Activated CD4-positive, alpha-beta T cell treated with anti-CD3 and anti-CD28 coated beads, Interleukin-2, amount 10 ng/mL, durations not matched to agents 7 days and 5 days (primary cell): ENCODE data around the gene EIF2B5. TPM values are rescaled to one million over a fixed set of nuclear protein-coding genes. Genes with fewer than 3 reads are reported as not detected.
"Not testable (repeated sequence)": the region's sequence is repeated elsewhere in the genome, so short reads cannot be mapped to it uniquely, and the experiment has no call there.

ENCODE experiments used
- CTCF ChIA-PET: fragments of 350-600 bp; sonication (Branson Sonifier 250); formaldehyde crosslinking; loops from one replicate; lab custom pipeline; 2021; ENCODE audit warnings: antibody characterized with exemption; lab: Charles Lee
- POLR2A ChIA-PET: fragments of 350-600 bp; sonication (Branson Sonifier 250); formaldehyde crosslinking; loops from one replicate; lab custom pipeline; 2021; ENCODE audit warnings: antibody characterized with exemption; lab: Charles Lee
- DNase-seq: peaks from one replicate; pipeline ENCODE4 v3.0.0-alpha.2; 2020
- H3K27ac Mint-ChIP-seq: one replicate; pipeline ENCODE4 v1.8.0; 2021; ENCODE audit warnings: mild to moderate bottlenecking, moderate library complexity, mixed read lengths
- H3K27me3 Mint-ChIP-seq: one replicate; pipeline ENCODE4 v1.8.0; 2021; ENCODE audit warnings: mixed read lengths
- H3K36me3 Mint-ChIP-seq: one replicate; pipeline ENCODE4 v1.8.0; 2021; ENCODE audit warnings: low read depth, mixed read lengths
- H3K4me1 Mint-ChIP-seq: one replicate; pipeline ENCODE4 v1.8.0; 2021; ENCODE audit warnings: mixed read lengths
- H3K4me3 Mint-ChIP-seq: one replicate; pipeline ENCODE4 v1.8.0; 2021; ENCODE audit warnings: mild to moderate bottlenecking, moderate library complexity, mixed read lengths
- H3K9me3 Mint-ChIP-seq: one replicate; pipeline ENCODE4 v1.8.0; 2021; ENCODE audit warnings: mixed read lengths
- total RNA-seq, 2 experiments: library from RNA; stranded (reverse); gene quantifications; one replicate each; pipeline ENCODE4 v1.2.3, GENCODE V29; 2021

EIF2B5 gene
- total RNA-seq, 2 experiments from 2014 or later: 53.0 to 60.0 TPM

DNA sequence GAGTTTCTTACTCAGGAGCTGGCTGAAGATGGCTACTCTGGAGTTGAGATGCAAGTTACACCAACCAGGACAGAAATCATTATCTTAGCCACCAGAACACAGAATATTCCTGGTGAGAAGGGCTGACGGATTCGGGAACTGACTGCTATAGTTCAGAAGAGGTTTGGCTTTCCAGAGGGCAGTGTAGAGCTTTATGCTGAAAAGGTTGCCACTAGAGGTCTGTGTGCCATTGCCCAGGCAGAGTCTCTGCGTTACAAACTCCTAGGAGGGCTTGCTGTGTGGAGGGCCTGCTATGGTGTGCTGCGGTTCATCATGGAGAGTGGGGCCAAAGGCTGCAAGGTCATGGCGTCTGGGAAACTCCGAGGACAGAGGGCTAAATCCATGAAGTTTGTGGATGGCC, 14.6 kb downstream of the EIF2B5 start:
- H3K36me3 Mint-ChIP-seq: peaks cover 10% of the 10 kb centered on the region
- H3K27me3 Mint-ChIP-seq, DNase-seq, H3K9me3 Mint-ChIP-seq, H3K4me3 Mint-ChIP-seq, H3K4me1 Mint-ChIP-seq, H3K27ac Mint-ChIP-seq, POLR2A ChIA-PET: not testable (repeated sequence)
- CTCF ChIA-PET: interaction anchor here (0.8 kb wide), 1 partner anchor 83 kb away, joined by 4 read pairs; no protein-coding TSS in a partner anchor

DNA sequence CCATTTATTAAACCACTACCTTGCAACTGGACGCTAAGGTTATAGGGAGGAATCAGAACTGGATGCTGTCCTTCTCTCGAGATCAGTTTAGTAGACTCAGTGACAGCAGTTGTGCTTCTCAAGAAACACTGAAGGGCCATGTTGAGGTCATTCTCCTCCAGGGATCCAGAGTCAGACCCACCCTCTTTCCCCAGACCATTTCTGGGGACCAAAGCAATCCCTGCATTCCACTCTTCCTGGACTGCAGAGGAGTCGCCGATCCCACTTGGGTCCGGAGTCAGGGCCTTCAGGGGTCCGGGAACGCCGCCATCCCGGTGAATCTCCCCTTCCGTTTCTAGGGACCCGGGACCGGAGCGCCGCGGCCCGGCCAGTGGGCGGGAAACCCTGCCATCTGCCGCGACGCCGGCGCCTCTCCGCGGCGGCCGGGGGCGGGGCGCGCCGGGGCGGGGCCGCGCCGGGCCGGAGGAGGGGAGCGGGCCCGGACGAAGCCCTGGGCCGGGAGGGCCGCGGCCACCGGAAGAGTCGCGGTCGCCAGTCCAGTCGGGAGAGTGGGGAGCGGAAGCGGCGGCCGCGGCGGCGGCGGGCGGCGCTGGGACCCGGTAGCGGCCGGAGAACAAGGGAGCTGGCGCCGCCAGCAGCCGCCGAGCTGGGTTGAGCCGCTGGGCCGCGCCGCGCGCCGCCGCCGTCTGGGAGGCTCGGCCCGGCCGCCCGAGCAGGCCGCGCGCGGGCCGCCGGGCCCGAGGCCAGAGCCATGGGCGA, 19.9 kb downstream of the EIF2B5 start, which contains the start of gene DVL3:
TSS of gene DVL3 (plus strand) at position 493 of the 759 bp plus-strand sequence. CDS start at position 752, 259 bp downstream.
- Mint-ChIP-seq H3K4me1 (peaks cover 24% of the 10 kb centered on the region), H3K27me3 (no peaks in the 10 kb centered on the region), H3K27ac (peak within 1 kb of the TSS; percentile 90), H3K4me3 (peak within 1 kb of the TSS; percentile 89), H3K36me3 (peaks cover 3% of the 10 kb centered on the region), H3K9me3 (no peaks in the 10 kb centered on the region)
- CTCF ChIA-PET: interaction anchor here (0.8 kb wide), 1 partner anchor 31 kb away, joined by 3 read pairs; the partner anchor contains the start of gene ABCF3
- POLR2A ChIA-PET: interaction anchor here (0.6 kb wide), 1 partner anchor 296 kb away, joined by 9 read pairs; no protein-coding TSS in a partner anchor
- peak; percentile 34 for DNase-seq

DNA sequence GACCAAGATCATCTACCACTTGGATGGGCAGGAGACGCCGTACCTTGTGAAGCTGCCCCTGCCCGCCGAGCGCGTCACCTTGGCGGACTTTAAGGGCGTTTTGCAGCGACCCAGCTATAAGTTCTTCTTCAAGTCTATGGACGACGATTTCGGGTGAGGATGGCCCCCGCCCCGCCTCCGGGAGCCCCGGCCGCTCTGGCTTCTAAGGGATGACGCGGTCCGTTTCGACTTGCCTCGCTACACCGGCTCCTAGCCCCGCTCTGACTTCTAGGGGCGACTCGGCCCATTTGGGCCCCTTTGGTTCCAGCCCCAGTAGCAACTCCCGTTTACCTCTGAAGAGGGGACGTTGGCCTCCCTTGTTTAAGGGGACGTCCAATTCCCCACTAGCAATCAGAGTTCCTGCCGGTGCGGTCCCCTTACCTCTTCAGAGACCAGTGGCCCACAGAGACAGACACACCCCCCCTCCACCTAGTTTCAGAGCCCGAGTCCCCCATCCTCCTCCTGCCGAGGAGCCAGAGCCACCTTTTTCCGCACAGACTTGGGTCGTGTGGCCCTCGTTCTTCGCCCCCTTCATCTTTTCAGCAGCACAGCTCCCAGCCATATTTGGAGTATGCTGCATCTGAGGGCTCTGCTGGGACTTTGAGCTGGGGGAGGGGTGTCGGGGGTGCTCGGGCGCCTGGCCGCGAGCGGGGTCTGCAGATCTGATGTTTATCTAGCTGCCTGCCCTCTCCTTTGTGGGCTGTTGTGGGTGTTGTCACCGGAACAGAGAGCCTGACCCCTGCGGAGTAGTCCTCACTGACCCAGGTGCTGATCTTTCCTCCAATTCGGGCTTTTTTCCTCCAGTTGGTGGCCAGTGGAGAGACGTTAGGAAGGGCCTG, 20.7 kb downstream of the EIF2B5 start:
- ChIA-PET POLR2A (interaction anchor here (0.6 to 0.8 kb wide), 2 partner anchors 297 to 694 kb away, joined by 3 to 9 read pairs; no protein-coding TSS in a partner anchor), CTCF (interaction anchor here (0.7 to 1.5 kb wide), 6 partner anchors 10 to 70 kb away, joined by 3 to 4 read pairs (median 4); partner anchors contain the start of gene ABCF3)
- peaks cover 6% of the 10 kb centered on the region for H3K36me3 Mint-ChIP-seq
- H3K27me3 Mint-ChIP-seq: no peaks in the 10 kb centered on the region
- peak; percentile 38 for DNase-seq
- H3K4me3 Mint-ChIP-seq: peak overlapping the region; percentile 89
- H3K9me3 Mint-ChIP-seq: no peaks in the 10 kb centered on the region
- peak overlapping the region; percentile 90 for H3K27ac Mint-ChIP-seq
- H3K4me1 Mint-ChIP-seq: peaks cover 28% of the 10 kb centered on the region

DNA sequence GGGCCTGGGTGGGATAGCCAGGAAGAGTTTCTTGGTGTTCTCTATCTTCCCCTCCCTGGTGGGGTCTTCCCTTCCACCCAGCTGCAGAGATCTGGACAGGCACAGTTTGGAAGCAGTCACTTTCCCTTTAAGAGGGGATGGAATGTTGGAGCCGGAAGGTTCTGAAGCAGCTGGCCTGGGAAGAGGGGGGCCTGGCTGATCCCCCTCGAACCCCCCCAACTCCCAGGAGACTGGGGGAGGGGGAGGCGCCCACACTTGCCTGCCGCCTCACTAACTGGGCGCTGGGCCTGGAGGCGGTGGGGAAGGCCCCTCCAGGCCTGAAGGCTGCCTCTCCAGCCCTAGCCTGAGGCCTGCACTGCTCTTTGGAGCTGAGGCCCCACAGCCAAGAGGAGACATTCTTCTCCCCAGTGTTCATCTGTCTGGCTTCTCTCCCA, 21.4 kb downstream of the EIF2B5 start:
- Mint-ChIP-seq H3K27ac (peak overlapping the region; percentile 90), H3K27me3 (no peaks in the 10 kb centered on the region), H3K4me1 (peaks cover 31% of the 10 kb centered on the region), H3K4me3 (peak overlapping the region; percentile 89), H3K36me3 (peaks cover 6% of the 10 kb centered on the region), H3K9me3 (no peaks in the 10 kb centered on the region)
- DNase-seq: no peak
- ChIA-PET CTCF (interaction anchor here (0.7 to 1.5 kb wide), 6 partner anchors 9 to 70 kb away, joined by 3 to 4 read pairs (median 4); no protein-coding TSS in a partner anchor), POLR2A (interaction anchor here (0.8 kb wide), 1 partner anchor 694 kb away, joined by 3 read pairs; no protein-coding TSS in a partner anchor)

DNA sequence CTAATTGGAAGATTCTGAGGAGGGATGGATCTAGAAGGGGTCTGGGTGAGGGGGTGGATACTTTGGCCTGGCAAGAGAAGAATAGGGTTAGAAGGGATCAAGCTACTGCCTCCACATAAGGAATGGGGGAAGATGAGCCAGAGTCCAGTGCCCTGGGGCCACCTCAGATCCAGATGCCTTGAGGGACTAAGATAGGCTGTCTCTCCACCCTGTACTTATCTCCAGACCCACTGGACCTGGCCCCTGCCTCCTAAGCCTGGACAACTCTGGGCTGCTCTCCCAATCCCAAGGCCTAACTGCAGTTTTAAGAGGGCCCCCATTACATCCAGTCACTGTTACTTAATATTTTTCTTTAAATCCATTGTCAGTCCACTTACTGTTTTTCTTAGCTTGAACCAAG, 22.0 kb downstream of the EIF2B5 start:
- no peak for DNase-seq
- H3K36me3 Mint-ChIP-seq: peaks cover 6% of the 10 kb centered on the region
- H3K4me1 Mint-ChIP-seq: peaks cover 31% of the 10 kb centered on the region
- H3K27me3 Mint-ChIP-seq: no peaks in the 10 kb centered on the region
- H3K4me3 Mint-ChIP-seq: peak overlapping the region; percentile 89
- peak overlapping the region; percentile 90 for H3K27ac Mint-ChIP-seq
- ChIA-PET CTCF (interaction anchor here (1.0 to 1.1 kb wide), 2 partner anchors 14 to 27 kb away, joined by 3 to 4 read pairs; no protein-coding TSS in a partner anchor), POLR2A (no interaction called here)
- H3K9me3 Mint-ChIP-seq: no peaks in the 10 kb centered on the region

DNA sequence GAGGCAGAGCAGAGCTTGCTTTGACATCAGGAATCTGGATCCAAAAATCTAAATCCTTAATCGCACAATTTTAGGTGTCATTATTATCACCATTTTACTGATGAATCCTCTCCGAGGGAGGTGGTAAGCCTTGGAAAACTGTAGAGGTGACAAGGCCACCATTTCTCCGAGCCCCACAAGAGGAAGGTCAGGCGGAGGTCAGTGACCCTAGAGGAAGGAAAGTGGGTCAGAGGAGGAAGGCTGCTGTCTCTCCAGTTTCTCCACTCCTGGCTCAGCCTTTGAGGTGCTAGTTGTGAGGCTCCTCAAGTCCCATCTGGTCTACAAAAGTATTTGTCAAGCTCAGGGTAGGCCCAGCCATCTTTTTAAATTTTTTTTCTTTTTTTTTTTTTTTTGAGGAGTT, 23.2 kb downstream of the EIF2B5 start:
- peaks cover 6% of the 10 kb centered on the region for H3K36me3 Mint-ChIP-seq
- peaks cover 29% of the 10 kb centered on the region for H3K4me1 Mint-ChIP-seq
- POLR2A ChIA-PET: no interaction called here
- H3K27me3 Mint-ChIP-seq: no peaks in the 10 kb centered on the region
- CTCF ChIA-PET: interaction anchor here (0.6 to 0.7 kb wide), 2 partner anchors 15 to 186 kb away, joined by 3 read pairs; no protein-coding TSS in a partner anchor
- H3K4me3 Mint-ChIP-seq: no peak overlapping the region
- H3K9me3 Mint-ChIP-seq: no peaks in the 10 kb centered on the region
- no peak for DNase-seq
- no peak overlapping the region for H3K27ac Mint-ChIP-seq

DNA sequence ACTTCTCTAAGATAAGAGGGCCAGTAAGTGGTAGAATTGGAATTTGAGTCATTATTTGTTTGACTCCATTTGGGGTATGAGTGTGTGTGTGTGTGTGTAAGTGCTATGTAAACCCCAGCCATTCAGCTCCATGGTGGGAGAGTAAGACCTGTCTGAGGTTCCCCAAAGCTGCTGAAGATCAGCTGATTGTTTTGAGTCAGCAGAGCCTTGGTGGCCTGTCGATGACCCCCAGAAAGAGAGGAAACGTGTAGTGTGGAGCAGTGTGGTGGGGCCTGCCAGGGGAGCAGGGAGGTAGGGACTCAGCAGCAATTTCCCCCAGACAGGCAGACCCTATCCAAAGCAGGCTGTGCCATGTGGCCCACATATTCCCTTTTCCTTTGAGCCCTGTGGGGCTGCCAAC, 25.3 kb downstream of the EIF2B5 start:
- no peak for DNase-seq
- no peaks in the 10 kb centered on the region for H3K9me3 Mint-ChIP-seq
- H3K27me3 Mint-ChIP-seq: no peaks in the 10 kb centered on the region
- ChIA-PET POLR2A (no interaction called here), CTCF (interaction anchor here (0.6 kb wide), 1 partner anchor 856 kb away, joined by 4 read pairs; no protein-coding TSS in a partner anchor)
- peaks cover 29% of the 10 kb centered on the region for H3K4me1 Mint-ChIP-seq
- H3K4me3 Mint-ChIP-seq: no peak overlapping the region
- peaks cover 14% of the 10 kb centered on the region for H3K36me3 Mint-ChIP-seq
- H3K27ac Mint-ChIP-seq: no peak overlapping the region

DNA sequence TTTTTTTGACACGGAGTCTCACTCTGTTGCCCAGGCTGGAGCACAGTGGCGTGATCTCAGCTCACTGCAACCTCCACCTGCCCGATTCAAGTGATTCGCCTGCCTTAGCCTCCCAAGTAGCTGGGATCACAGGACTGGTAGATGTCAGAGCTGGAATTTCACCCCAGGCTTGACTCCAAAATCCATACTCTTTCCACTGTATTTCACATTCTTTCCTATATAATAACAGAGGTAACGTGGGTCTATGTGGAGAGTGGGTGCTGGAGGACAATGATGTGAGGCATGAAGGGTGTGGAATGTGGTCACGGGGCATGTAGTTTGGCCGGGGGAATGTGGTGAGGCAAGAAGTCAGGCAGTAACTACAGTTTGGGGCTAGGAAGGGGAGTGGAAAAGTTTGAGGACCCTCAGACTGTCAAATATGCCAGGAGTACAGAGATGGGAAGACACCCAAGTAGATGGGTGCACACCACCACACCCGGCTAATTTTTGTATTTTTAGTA, 27.5 kb downstream of the EIF2B5 start:
- Mint-ChIP-seq H3K36me3 (peaks cover 24% of the 10 kb centered on the region), H3K4me1 (peaks cover 15% of the 10 kb centered on the region)
- H3K4me3 Mint-ChIP-seq, POLR2A ChIA-PET, DNase-seq, H3K27me3 Mint-ChIP-seq, H3K9me3 Mint-ChIP-seq, H3K27ac Mint-ChIP-seq: not testable (repeated sequence)
- CTCF ChIA-PET: interaction anchor here (0.6 to 1.1 kb wide), 2 partner anchors 18 to 53 kb away, joined by 3 read pairs; no protein-coding TSS in a partner anchor

DNA sequence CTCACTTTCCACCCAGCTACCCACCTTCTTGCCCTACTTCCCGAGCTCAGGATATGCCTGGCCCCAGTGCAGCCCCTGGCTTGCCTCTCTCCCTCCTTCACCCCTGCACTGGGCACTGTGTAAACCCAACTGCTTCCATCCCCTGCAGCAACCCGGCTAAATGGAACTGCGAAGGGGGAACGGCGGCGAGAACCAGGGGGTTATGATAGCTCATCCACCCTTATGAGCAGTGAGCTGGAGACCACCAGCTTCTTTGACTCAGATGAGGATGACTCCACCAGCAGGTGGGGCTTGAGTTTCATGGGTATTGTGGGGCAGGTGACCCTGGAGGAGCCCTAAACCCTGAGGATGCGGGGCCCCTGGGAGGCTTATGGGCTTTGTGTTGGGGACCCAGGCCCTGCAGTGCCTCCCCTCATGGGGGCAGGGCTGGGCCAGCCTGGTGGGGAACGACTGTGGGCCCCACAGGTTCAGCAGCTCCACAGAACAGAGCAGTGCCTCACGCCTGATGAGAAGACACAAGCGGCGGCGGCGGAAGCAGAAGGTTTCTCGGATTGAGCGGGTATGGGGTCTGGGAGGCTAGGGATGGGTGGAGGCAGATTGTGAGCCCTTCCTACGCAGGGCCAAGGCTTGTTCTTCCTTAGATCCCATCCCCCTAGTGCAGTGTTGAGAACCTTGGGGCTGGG, 29.6 kb downstream of the EIF2B5 start:
- Mint-ChIP-seq H3K27me3 (no peaks in the 10 kb centered on the region), H3K27ac (no peak overlapping the region), H3K36me3 (peaks cover 23% of the 10 kb centered on the region), H3K4me1 (peaks cover 11% of the 10 kb centered on the region), H3K9me3 (no peaks in the 10 kb centered on the region), H3K4me3 (no peak overlapping the region)
- ChIA-PET CTCF (interaction anchor here (0.9 to 1.6 kb wide), 2 partner anchors 8 to 39 kb away, joined by 3 to 5 read pairs; no protein-coding TSS in a partner anchor), POLR2A (no interaction called here)
- no peak for DNase-seq

DNA sequence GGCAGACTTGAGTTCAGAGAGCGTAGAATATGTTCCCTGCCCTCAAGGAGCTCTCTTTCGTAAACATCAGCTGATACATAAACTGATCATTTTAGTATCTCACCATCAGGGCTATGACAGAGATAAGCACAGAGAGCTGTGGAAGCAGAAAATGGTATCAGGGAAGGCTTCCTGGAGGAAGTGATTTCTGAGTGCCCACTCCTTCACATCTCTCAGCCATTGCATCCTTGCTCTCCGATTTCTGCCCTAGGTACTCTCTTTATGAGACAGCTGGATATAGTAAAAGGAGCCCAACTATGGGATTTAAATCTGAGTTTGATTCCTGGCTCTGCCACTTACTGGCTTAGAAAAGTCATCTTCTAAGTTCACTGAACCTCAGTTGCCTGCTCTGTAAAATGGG, 30.4 kb downstream of the EIF2B5 start:
- peaks cover 6% of the 10 kb centered on the region for H3K4me1 Mint-ChIP-seq
- CTCF ChIA-PET: interaction anchor here (0.8 kb wide), 1 partner anchor 9 kb away, joined by 3 read pairs; no protein-coding TSS in a partner anchor
- H3K27me3 Mint-ChIP-seq: no peaks in the 10 kb centered on the region
- no peaks in the 10 kb centered on the region for H3K9me3 Mint-ChIP-seq
- DNase-seq: no peak
- H3K36me3 Mint-ChIP-seq: peaks cover 21% of the 10 kb centered on the region
- POLR2A ChIA-PET: no interaction called here
- H3K27ac Mint-ChIP-seq: no peak overlapping the region
- no peak overlapping the region for H3K4me3 Mint-ChIP-seq

DNA sequence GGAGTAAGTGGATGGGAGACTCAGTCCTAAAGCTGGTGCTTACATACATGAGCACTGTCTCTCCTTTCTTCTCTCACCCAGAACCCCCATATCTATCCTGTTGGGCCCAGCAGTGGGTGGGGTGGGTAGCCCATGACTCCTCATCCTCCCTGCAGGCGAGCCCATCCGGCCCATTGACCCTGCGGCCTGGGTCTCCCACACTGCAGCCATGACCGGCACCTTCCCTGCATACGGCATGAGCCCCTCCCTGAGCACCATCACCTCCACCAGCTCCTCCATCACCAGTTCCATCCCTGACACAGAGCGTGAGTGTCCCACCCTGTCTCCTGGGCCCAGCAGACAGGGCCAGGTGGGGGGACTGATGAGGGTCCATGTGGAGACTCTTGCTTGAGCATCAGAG, 31.5 kb downstream of the EIF2B5 start:
- peaks cover 4% of the 10 kb centered on the region for H3K4me1 Mint-ChIP-seq
- H3K9me3 Mint-ChIP-seq: no peaks in the 10 kb centered on the region
- ChIA-PET POLR2A (no interaction called here), CTCF (no interaction called here)
- no peaks in the 10 kb centered on the region for H3K27me3 Mint-ChIP-seq
- H3K4me3 Mint-ChIP-seq: no peak overlapping the region
- no peak for DNase-seq
- H3K36me3 Mint-ChIP-seq: peaks cover 23% of the 10 kb centered on the region
- H3K27ac Mint-ChIP-seq: no peak overlapping the region
